A549 (cell line): Measurements from ENCODE around the gene LRRC4B. TPM values are rescaled to one million over a fixed set of nuclear protein-coding genes. Genes with fewer than 3 reads are reported as not detected.

Source experiments
- ATAC-seq, 2 experiments: fragments of 200-7000 bp in 1 of 2; fragments of >200 bp in 1 of 2; cut with Nextera tagmentation in 1 of 2; cut with Tn5 transposase in 1 of 2; 3 replicates each; pipeline versions ENCODE4 v1.8.0 to v1.9.1; 2018 to 2020; ENCODE audit warnings: mild to moderate bottlenecking in 1 of 2, moderate library complexity in 1 of 2
- CTCF ChIA-PET: fragments of 300-600 bp; sonication (Branson Sonifier 250); formaldehyde crosslinking; extraction: SDS; loops from one replicate; lab custom pipeline; 2021; ENCODE audit warnings: antibody characterized with exemption, inconsistent platforms; lab: Yijun Ruan, JAX
- POLR2A ChIA-PET: fragments of 350-600 bp; formaldehyde crosslinking; extraction: SDS; loops from one replicate; lab custom pipeline; 2021; ENCODE audit warnings: antibody characterized with exemption, inconsistent platforms; lab: Yijun Ruan, JAX
- DNase-seq, 2 experiments: peaks; one replicate each; pipeline versions ENCODE4 v3.0.0 to v3.0.0-alpha.2; 2011 to 2016; ENCODE audit warnings: low read depth in 1 of 2, low spot score in 1 of 2
- FAIRE-seq: peaks from 2 replicates; lab custom pipeline; 2011; peaks lifted over from hg19 to GRCh38; lab: Jason Lieb, UNC
- H3K27ac ChIP-seq, 2 experiments: fragments of >200 bp; sonication (Bioruptor Twin); formaldehyde crosslinking; 3 replicates each; pipeline ENCODE4 v1.5.1; 2016 to 2017
- H3K4me1 ChIP-seq: fragments of >200 bp; sonication (Bioruptor Twin); formaldehyde crosslinking; 3 replicates; pipeline ENCODE4 v1.6.1; 2016
- H3K4me2 ChIP-seq: fragments of >200 bp; sonication (Bioruptor Twin); formaldehyde crosslinking; 3 replicates; pipeline ENCODE4 v1.6.1; 2016
- H3K4me3 ChIP-seq: fragments of >200 bp; sonication (Bioruptor Twin); formaldehyde crosslinking; 3 replicates; pipeline ENCODE4 v1.5.1; 2016
- H3K9me3 ChIP-seq: fragments of >200 bp; sonication (Bioruptor Twin); formaldehyde crosslinking; 3 replicates; pipeline ENCODE4 v1.6.1; 2016
- ATOH8 ChIP-seq: fragments of 250-450 bp; sonication (Bioruptor Pico); IDR thresholded peaks from 2 replicates; pipeline ENCODE4 v1.5.0; 2020; ENCODE audit warnings: low read depth, mild to moderate bottlenecking, moderate library complexity
- BCL3 ChIP-seq: fragments of >200 bp; sonication (Bioruptor Twin); formaldehyde crosslinking; IDR thresholded peaks from 3 replicates; pipeline ENCODE4 v1.6.1; 2016
- BHLHE40 ChIP-seq: IDR thresholded peaks from 2 replicates; pipeline ENCODE4 v1.6.1; 2012; ENCODE audit warnings: low read depth, low read length, inconsistent platforms
- CBX2 ChIP-seq: fragments of 200-600 bp; sonication (generic); IDR thresholded peaks from 2 replicates; pipeline ENCODE4 v1.6.1; 2016; ENCODE audit warnings: low read depth, mild to moderate bottlenecking, borderline replicate concordance
- CEBPB ChIP-seq, 2 experiments: fragments of >200 bp in 1 of 2; sonication (Bioruptor Twin) in 1 of 2; formaldehyde crosslinking in 1 of 2; IDR thresholded peaks; 2 replicates each; pipeline ENCODE4 v1.6.1; 2012 to 2016
- CHD2 ChIP-seq: fragments of 150-350 bp; IDR thresholded peaks from 2 replicates; pipeline ENCODE4 v1.6.1; 2014; ENCODE audit warnings: low read length; ENCODE audit not compliant: partially characterized antibody
- CHD4 ChIP-seq: fragments of 200-600 bp; sonication (generic); IDR thresholded peaks from 2 replicates; pipeline ENCODE4 v1.6.1; 2016; ENCODE audit warnings: antibody characterized with exemption, mild to moderate bottlenecking, borderline replicate concordance
- CTCF ChIP-seq: fragments of >200 bp; sonication (Bioruptor Twin); formaldehyde crosslinking; IDR thresholded peaks from 3 replicates; pipeline ENCODE4 v1.5.1; 2016
- EHMT2 ChIP-seq: fragments of 200-600 bp; sonication (generic); IDR thresholded peaks from 2 replicates; pipeline ENCODE4 v1.6.1; 2016; ENCODE audit warnings: antibody characterized with exemption, low read depth, mild to moderate bottlenecking, moderate library complexity
- FOSB ChIP-seq: fragments of 250-450 bp; sonication (Bioruptor Pico); IDR thresholded peaks from 2 replicates; pipeline ENCODE4 v1.5.0; 2020; ENCODE audit warnings: mild to moderate bottlenecking, moderate library complexity
- HDAC2 ChIP-seq: fragments of 200-600 bp; sonication (generic); IDR thresholded peaks from 2 replicates; pipeline ENCODE4 v1.6.1; 2016
- HOXB13 ChIP-seq: fragments of 250-450 bp; sonication (Bioruptor Pico); IDR thresholded peaks from 2 replicates; pipeline ENCODE4 v1.5.0; 2020; ENCODE audit warnings: low read depth, mild to moderate bottlenecking, moderate library complexity
- KDM5A ChIP-seq: fragments of 200-600 bp; sonication (generic); IDR thresholded peaks from 2 replicates; pipeline ENCODE4 v1.6.1; 2016; ENCODE audit warnings: antibody characterized with exemption, mild to moderate bottlenecking
- NFE2L2 ChIP-seq: fragments of 150-350 bp; conservative IDR thresholded peaks from 2 replicates; pipeline ENCODE4 v1.6.1; 2014; ENCODE audit warnings: low read length
- NPAS2 ChIP-seq: fragments of 250-450 bp; sonication (Bioruptor Pico); IDR thresholded peaks from 2 replicates; pipeline ENCODE4 v1.8.0; 2022; ENCODE audit warnings: mild to moderate bottlenecking, moderate library complexity, borderline replicate concordance
- RAD21 ChIP-seq, 2 experiments: fragments of >200 bp in 1 of 2; sonication (Bioruptor Twin) in 1 of 2; formaldehyde crosslinking in 1 of 2; IDR thresholded peaks in 1 of 2; conservative IDR thresholded peaks in 1 of 2; 2 replicates in 1 of 2; 3 replicates in 1 of 2; pipeline ENCODE4 v1.6.1; 2012 to 2018; ENCODE audit warnings: inconsistent platforms in 1 of 2
- REST ChIP-seq: fragments of 200-600 bp; sonication (generic); IDR thresholded peaks from 2 replicates; pipeline ENCODE4 v1.6.1; 2016; ENCODE audit warnings: antibody characterized with exemption, mild to moderate bottlenecking, moderate library complexity
- RFX5 ChIP-seq: fragments of 450-650 bp; IDR thresholded peaks from 2 replicates; pipeline ENCODE4 v1.7.1; 2014; ENCODE audit warnings: antibody characterized with exemption, mild to moderate bottlenecking, moderate library complexity
- TFCP2L1 ChIP-seq: fragments of 250-450 bp; sonication (Bioruptor Pico); IDR thresholded peaks from 2 replicates; pipeline ENCODE4 v1.5.0; 2021; ENCODE audit warnings: mild to moderate bottlenecking
- TP53 ChIP-seq: fragments of 250-450 bp; sonication (Bioruptor Pico); IDR thresholded peaks from 2 replicates; pipeline ENCODE4 v1.5.0; 2021; ENCODE audit warnings: mild to moderate bottlenecking, moderate library complexity
- ZC3H11A ChIP-seq: fragments of 450-650 bp; IDR thresholded peaks from 2 replicates; pipeline ENCODE4 v1.6.1; 2014; ENCODE audit warnings: antibody characterized with exemption, mild to moderate bottlenecking
- ZSCAN20 ChIP-seq: fragments of 250-450 bp; sonication (Bioruptor Pico); IDR thresholded peaks from 2 replicates; pipeline ENCODE4 v1.8.0; 2022; ENCODE audit warnings: mild to moderate bottlenecking, moderate library complexity
- WGBS: methylation state at CpG from one replicate; pipeline ENCODE4 v1.1.6; 2017; ENCODE audit errors: missing lambda C conversion rate; 5-methylcytosine and 5-hydroxymethylcytosine counted together
- polyA plus RNA-seq, 4 experiments: library from polyadenylated mRNA; depleted of rRNA in 3 of 4; stranded (reverse); fragments of >200 nt; fragmentation: RNase III in 1 of 4; extraction: RNeasy Plus Mini Kit Qiagen cat#74134 plus additional on column Dnase treatment in 1 of 4; gene quantifications; 2 replicates in 3 of 4; 3 replicates in 1 of 4; pipeline ENCODE4 v1.2.3, GENCODE V29; 2011 to 2017

LRRC4B gene
- polyA plus RNA-seq, 2 of the 4 experiments (the other 2 are of a cell fraction) = 0.54 to 0.97 TPM

GRCh38 chr19:50602089-50602422 lies 33.8 kb upstream of the LRRC4B start:
- TF ChIP-seq NFE2L2 (no peak), HOXB13 (CRISPR knock-in tag) (no peak), BCL3 (no peak), REST (no peak), CHD2 (no peak), ATOH8 (CRISPR knock-in tag) (no peak), HDAC2 (no peak), CHD4 (no peak), CTCF (no peak), ZSCAN20 (no peak), RFX5 (no peak), KDM5A (no peak)
- 45% methylated on average over 5 of the region's 5 CpGs for WGBS
- Histone ChIP-seq H3K9me3 (0 out of 3 replicates have a peak, but pooled peaks cover 3% of the 10 kb centered on the region), H3K4me3 (no peak overlapping the region), H3K4me2 (no peak overlapping the region), H3K4me1 (no peaks in the 10 kb centered on the region), H3K27ac (no peak overlapping the region)
- DNase-seq = no peak
- ChIA-PET POLR2A (no interaction called here), CTCF (interaction anchor here (0.6 to 2.3 kb wide), 6 partner anchors 46 to 265 kb away, joined by 3 to 13 read pairs (median 7); no protein-coding TSS in a partner anchor)
- FAIRE-seq = no peak
- no peak for ATAC-seq

GRCh38 chr19:50601407-50602088 lies 33.3 kb upstream of the LRRC4B start:
- ChIA-PET CTCF (interaction anchor here (0.6 to 2.3 kb wide), 7 partner anchors 45 to 266 kb away, joined by 3 to 13 read pairs (median 5); no protein-coding TSS in a partner anchor), POLR2A (no interaction called here)
- Histone ChIP-seq H3K4me3 (no peak overlapping the region), H3K27ac (no peak overlapping the region), H3K9me3 (0 out of 3 replicates have a peak, but pooled peaks cover 2% of the 10 kb centered on the region), H3K4me1 (no peaks in the 10 kb centered on the region), H3K4me2 (no peak overlapping the region)
- TF ChIP-seq FOSB (CRISPR knock-in tag) (no peak), CHD4 (no peak), TFCP2L1 (CRISPR knock-in tag) (no peak), ZC3H11A (no peak), TP53 (CRISPR knock-in tag) (no peak), BHLHE40 (no peak), EHMT2 (no peak), CBX2 (no peak), NPAS2 (CRISPR knock-in tag) (no peak), CEBPB (IDR thresholded peaks at IDR 0.05) (no peak), RAD21 (conservative IDR thresholded peaks at IDR 0.05 in 1 of 2, IDR thresholded peaks at IDR 0.05 in 1 of 2) (no peak)
- FAIRE-seq (no peak), DNase-seq (no peak), ATAC-seq (no peak)
- WGBS = 29% methylated on average over 11 of the region's 11 CpGs
